ENCODE data around the gene GPN2.

DNA sequence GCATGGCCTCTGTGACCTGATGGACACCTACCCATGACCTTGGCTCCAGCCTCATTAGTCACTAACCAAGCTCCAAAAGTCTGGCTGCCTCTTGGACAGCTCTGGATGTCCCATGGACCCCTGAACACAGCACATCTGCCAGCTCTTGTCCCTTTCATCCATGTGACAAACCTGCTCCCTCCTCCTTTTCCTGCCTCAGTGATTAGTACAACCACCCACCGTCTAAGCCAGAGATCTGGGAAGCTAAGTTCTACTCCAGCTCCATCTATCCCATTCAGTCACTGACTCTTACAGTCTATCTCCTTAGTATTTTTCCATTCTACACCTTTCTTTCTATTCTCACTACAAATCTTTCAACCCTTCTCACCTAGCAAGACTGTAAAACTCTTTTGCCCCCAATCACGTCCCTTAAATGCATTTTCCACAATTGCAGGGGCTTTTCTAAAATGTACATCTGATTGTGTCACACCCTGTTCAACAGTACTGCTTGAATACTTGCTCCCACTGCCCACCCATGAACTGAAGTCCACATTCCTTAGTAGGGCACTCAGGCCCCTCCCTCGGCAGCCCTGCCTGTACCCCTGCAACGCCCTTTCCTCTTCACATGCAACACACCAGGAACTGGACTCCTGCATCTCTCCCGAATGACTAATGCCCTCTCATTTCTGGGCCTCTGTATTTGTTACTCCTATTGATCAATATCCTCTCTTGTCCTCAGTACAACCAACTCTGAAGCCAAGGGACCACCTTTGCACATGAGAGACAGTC lies 7.2 kb downstream of the GPN2 start:
- TF ChIP-seq, protein P1, sequence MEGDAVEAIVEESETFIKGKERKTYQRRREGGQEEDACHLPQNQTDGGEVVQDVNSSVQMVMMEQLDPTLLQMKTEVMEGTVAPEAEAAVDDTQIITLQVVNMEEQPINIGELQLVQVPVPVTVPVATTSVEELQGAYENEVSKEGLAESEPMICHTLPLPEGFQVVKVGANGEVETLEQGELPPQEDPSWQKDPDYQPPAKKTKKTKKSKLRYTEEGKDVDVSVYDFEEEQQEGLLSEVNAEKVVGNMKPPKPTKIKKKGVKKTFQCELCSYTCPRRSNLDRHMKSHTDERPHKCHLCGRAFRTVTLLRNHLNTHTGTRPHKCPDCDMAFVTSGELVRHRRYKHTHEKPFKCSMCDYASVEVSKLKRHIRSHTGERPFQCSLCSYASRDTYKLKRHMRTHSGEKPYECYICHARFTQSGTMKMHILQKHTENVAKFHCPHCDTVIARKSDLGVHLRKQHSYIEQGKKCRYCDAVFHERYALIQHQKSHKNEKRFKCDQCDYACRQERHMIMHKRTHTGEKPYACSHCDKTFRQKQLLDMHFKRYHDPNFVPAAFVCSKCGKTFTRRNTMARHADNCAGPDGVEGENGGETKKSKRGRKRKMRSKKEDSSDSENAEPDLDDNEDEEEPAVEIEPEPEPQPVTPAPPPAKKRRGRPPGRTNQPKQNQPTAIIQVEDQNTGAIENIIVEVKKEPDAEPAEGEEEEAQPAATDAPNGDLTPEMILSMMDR (IDR thresholded peaks at IDR 0.05; ENCODE audit: low read depth, low read length, missing input control), result no peak
- TF ChIP-seq, protein P2, sequence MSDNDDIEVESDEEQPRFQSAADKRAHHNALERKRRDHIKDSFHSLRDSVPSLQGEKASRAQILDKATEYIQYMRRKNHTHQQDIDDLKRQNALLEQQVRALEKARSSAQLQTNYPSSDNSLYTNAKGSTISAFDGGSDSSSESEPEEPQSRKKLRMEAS (IDR thresholded peaks at IDR 0.05), result no peak
- TF ChIP-seq SP1 (IDR thresholded peaks at IDR 0.05) (no peak), RAD21 (IDR thresholded peaks at IDR 0.05) (no peak), JUND (IDR thresholded peaks at IDR 0.05) (no peak), YY1 (IDR thresholded peaks at IDR 0.05) (no peak)
- TF ChIP-seq, protein P3, sequence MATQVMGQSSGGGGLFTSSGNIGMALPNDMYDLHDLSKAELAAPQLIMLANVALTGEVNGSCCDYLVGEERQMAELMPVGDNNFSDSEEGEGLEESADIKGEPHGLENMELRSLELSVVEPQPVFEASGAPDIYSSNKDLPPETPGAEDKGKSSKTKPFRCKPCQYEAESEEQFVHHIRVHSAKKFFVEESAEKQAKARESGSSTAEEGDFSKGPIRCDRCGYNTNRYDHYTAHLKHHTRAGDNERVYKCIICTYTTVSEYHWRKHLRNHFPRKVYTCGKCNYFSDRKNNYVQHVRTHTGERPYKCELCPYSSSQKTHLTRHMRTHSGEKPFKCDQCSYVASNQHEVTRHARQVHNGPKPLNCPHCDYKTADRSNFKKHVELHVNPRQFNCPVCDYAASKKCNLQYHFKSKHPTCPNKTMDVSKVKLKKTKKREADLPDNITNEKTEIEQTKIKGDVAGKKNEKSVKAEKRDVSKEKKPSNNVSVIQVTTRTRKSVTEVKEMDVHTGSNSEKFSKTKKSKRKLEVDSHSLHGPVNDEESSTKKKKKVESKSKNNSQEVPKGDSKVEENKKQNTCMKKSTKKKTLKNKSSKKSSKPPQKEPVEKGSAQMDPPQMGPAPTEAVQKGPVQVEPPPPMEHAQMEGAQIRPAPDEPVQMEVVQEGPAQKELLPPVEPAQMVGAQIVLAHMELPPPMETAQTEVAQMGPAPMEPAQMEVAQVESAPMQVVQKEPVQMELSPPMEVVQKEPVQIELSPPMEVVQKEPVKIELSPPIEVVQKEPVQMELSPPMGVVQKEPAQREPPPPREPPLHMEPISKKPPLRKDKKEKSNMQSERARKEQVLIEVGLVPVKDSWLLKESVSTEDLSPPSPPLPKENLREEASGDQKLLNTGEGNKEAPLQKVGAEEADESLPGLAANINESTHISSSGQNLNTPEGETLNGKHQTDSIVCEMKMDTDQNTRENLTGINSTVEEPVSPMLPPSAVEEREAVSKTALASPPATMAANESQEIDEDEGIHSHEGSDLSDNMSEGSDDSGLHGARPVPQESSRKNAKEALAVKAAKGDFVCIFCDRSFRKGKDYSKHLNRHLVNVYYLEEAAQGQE (IDR thresholded peaks at IDR 0.05), result no peak
- TF ChIP-seq, protein P4, sequence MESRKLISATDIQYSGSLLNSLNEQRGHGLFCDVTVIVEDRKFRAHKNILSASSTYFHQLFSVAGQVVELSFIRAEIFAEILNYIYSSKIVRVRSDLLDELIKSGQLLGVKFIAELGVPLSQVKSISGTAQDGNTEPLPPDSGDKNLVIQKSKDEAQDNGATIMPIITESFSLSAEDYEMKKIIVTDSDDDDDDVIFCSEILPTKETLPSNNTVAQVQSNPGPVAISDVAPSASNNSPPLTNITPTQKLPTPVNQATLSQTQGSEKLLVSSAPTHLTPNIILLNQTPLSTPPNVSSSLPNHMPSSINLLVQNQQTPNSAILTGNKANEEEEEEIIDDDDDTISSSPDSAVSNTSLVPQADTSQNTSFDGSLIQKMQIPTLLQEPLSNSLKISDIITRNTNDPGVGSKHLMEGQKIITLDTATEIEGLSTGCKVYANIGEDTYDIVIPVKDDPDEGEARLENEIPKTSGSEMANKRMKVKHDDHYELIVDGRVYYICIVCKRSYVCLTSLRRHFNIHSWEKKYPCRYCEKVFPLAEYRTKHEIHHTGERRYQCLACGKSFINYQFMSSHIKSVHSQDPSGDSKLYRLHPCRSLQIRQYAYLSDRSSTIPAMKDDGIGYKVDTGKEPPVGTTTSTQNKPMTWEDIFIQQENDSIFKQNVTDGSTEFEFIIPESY (IDR thresholded peaks at IDR 0.05), result no peak
- TF ChIP-seq, protein P5, sequence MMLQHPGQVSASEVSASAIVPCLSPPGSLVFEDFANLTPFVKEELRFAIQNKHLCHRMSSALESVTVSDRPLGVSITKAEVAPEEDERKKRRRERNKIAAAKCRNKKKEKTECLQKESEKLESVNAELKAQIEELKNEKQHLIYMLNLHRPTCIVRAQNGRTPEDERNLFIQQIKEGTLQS (IDR thresholded peaks at IDR 0.05), result no peak
